Activated CD4-positive, alpha-beta memory T cell treated with anti-CD3 and anti-CD28 coated beads, Interleukin-2, amount 10 ng/mL, durations not matched to agents 7 days and 5 days (primary cell): ENCODE results near the gene CSMD2. TPM values are rescaled to one million over a fixed set of nuclear protein-coding genes. Genes with fewer than 3 reads are reported as not detected.

ENCODE experiments used
- CTCF ChIA-PET: fragments of 350-600 bp; sonication (Branson Sonifier 250); formaldehyde crosslinking; loops from one replicate; lab custom pipeline; 2021; ENCODE audit warnings: antibody characterized with exemption, inconsistent platforms; lab: Charles Lee
- POLR2A ChIA-PET: fragments of 350-600 bp; sonication (Branson Sonifier 250); formaldehyde crosslinking; loops from one replicate; lab custom pipeline; 2021; ENCODE audit warnings: antibody characterized with exemption; lab: Charles Lee
- DNase-seq: peaks from one replicate; pipeline ENCODE4 v3.0.0-alpha.2; 2020
- H3K27ac Mint-ChIP-seq: one replicate; pipeline ENCODE4 v1.8.0; 2021; ENCODE audit warnings: mild to moderate bottlenecking, mixed read lengths
- H3K27me3 Mint-ChIP-seq: one replicate; pipeline ENCODE4 v1.8.0; 2021; ENCODE audit warnings: mixed read lengths
- H3K36me3 Mint-ChIP-seq: one replicate; pipeline ENCODE4 v1.8.0; 2021; ENCODE audit warnings: low read depth, mixed read lengths
- H3K4me1 Mint-ChIP-seq: one replicate; pipeline ENCODE4 v1.8.0; 2021; ENCODE audit warnings: mixed read lengths
- H3K4me3 Mint-ChIP-seq: one replicate; pipeline ENCODE4 v1.8.0; 2021; ENCODE audit warnings: mild to moderate bottlenecking, mixed read lengths
- H3K9me3 Mint-ChIP-seq: one replicate; pipeline ENCODE4 v1.8.0; 2021; ENCODE audit warnings: mixed read lengths
- total RNA-seq, 2 experiments: library from RNA; stranded (reverse); gene quantifications; one replicate each; pipeline ENCODE4 v1.2.3, GENCODE V29; 2021

CSMD2 gene
- total RNA-seq, 2 experiments from 2014 or later: not detected

DNA sequence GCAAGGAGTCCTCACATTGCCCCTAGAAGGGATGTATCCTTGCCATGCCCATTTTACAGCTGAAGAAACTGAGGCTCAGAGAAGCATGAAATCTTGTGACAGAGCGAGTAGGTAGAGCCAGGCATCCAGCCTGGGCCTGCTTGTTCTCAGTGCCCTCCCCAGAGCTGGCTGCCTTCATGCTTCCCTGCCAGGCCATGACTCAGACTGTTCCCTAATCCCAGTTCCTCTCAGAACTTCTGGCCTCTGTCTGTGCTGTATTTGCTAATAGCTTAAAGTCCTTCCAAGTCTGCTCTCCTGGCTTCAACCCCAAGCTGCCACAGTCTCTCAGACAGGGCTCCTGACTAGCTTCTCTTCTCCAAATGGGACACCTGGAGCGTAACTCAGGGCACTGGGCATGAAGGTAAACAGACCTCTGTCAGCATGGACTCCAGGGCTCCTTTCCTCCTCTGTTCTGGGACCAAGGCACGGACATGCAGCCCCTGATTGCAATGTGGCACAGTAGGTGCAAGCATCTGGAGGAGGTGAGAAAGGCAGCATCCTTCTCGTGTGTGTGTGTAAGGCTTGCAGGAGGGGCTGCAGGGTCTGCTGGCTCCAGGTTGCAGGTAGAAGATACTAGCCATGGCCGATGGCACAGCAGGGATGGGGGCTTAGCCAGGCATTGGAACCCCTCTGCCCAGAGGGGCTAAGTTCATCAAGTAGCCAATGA is 178.5 kb downstream of the CSMD2 start:
- POLR2A ChIA-PET: no interaction called here

GRCh38 chr1:33985656-33986055 is 179.4 kb downstream of the CSMD2 start:
- DNase-seq: no peak
- no peaks in the 10 kb centered on the region for H3K4me1 Mint-ChIP-seq
- no peak overlapping the region for H3K27ac Mint-ChIP-seq
- ChIA-PET POLR2A (no interaction called here), CTCF (no interaction called here)
- peaks cover 3% of the 10 kb centered on the region for H3K27me3 Mint-ChIP-seq
- H3K4me3 Mint-ChIP-seq: no peak overlapping the region
- H3K9me3 Mint-ChIP-seq: no peaks in the 10 kb centered on the region
- H3K36me3 Mint-ChIP-seq: no peaks in the 10 kb centered on the region

More for the DNA sequence above, 178.5 kb downstream of the CSMD2 start:
- H3K4me3 Mint-ChIP-seq: no peak overlapping the region
- no peaks in the 10 kb centered on the region for H3K36me3 Mint-ChIP-seq
- H3K27ac Mint-ChIP-seq: no peak overlapping the region
- CTCF ChIA-PET: no interaction called here
- no peak for DNase-seq
- peaks cover 3% of the 10 kb centered on the region for H3K27me3 Mint-ChIP-seq
- no peaks in the 10 kb centered on the region for H3K9me3 Mint-ChIP-seq
- no peaks in the 10 kb centered on the region for H3K4me1 Mint-ChIP-seq

- no peaks in the 10 kb centered on the region for H3K9me3 Mint-ChIP-seq
- POLR2A ChIA-PET: no interaction called here
- H3K4me3 Mint-ChIP-seq: no peak overlapping the region
- H3K27ac Mint-ChIP-seq: no peak overlapping the region
- no peaks in the 10 kb centered on the region for H3K4me1 Mint-ChIP-seq
- H3K36me3 Mint-ChIP-seq: no peaks in the 10 kb centered on the region
- CTCF ChIA-PET: no interaction called here
- H3K27me3 Mint-ChIP-seq: peaks cover 3% of the 10 kb centered on the region
- no peak for DNase-seq
Measured at GRCh38 chr1:33984906-33985565, 180.0 kb downstream of the CSMD2 start.

DNA sequence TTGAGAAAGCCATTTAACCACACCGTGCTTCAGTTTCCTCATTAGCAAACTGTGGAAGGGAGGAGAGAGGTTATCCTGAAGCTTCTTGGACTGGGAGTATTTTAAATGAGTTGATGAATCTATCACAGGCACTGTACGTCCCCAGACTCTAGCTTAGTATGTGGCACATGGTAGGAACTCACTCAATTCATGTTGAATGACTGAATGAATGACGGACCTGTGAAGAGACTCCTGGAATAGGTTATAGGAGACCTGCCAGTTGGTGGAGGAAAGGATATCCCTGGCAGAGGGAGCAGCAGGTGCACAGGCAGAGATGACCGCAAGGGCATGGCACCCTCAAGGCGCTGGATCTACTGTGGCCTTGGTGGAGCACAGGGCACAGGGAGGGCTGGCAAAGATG is 182.6 kb downstream of the CSMD2 start:
- Mint-ChIP-seq H3K36me3 (no peaks in the 10 kb centered on the region), H3K9me3 (no peaks in the 10 kb centered on the region), H3K27me3 (no peaks in the 10 kb centered on the region), H3K4me1 (no peaks in the 10 kb centered on the region), H3K4me3 (no peak overlapping the region), H3K27ac (no peak overlapping the region)
- ChIA-PET CTCF (no interaction called here), POLR2A (no interaction called here)
- no peak for DNase-seq

DNA sequence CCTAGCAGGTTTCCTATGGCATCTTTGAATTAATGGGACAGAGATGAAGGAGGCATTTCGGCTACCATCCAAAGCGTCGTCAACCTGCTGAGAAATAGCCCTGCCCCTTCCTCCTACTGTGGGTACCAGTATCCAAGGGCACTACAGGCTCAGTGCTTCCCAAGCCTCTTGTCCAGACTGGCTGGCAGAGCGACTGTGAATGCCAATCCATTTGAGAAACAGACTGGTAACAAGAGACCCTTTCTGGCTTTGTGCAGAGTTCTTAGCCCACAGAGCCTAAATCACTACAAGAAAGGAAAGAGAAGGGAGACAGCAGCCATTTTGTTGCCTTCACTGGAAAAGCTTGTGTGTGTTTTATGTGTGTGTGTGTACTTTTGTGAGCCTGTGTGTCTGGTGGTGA is 185.7 kb downstream of the CSMD2 start:
- Mint-ChIP-seq H3K27ac (no peak overlapping the region), H3K27me3 (no peaks in the 10 kb centered on the region), H3K4me3 (no peak overlapping the region), H3K36me3 (no peaks in the 10 kb centered on the region), H3K4me1 (no peaks in the 10 kb centered on the region), H3K9me3 (no peaks in the 10 kb centered on the region)
- CTCF ChIA-PET: no interaction called here
- POLR2A ChIA-PET: no interaction called here
- no peak for DNase-seq

DNA sequence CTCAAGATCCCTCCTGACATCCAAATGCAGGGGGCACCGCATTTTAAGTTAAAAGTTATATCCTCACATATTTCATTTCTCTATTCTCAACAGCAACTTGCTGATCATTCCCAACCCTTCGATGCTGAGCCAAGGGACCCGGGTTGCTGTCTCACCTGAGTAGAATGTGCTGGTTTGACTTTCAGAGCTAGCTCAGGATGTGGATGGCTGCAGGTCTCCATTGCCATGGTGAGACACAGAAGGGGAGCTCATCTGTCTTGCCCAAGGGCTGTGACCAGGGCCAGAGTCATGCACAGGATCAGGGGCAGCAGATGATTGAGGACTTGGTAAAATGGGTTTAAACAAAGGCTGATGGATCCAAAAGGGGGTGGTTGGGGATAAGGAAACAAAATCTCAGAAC is 189.1 kb downstream of the CSMD2 start:
- ChIA-PET POLR2A (no interaction called here), CTCF (no interaction called here)
- no peaks in the 10 kb centered on the region for H3K27me3 Mint-ChIP-seq
- no peaks in the 10 kb centered on the region for H3K4me1 Mint-ChIP-seq
- H3K36me3 Mint-ChIP-seq: no peaks in the 10 kb centered on the region
- no peak overlapping the region for H3K4me3 Mint-ChIP-seq
- no peak for DNase-seq
- H3K27ac Mint-ChIP-seq: no peak overlapping the region
- H3K9me3 Mint-ChIP-seq: no peaks in the 10 kb centered on the region

GRCh38 chr1:33973799-33974545 is 191.1 kb downstream of the CSMD2 start:
- Mint-ChIP-seq H3K9me3 (no peaks in the 10 kb centered on the region), H3K27ac (no peak overlapping the region), H3K4me3 (no peak overlapping the region), H3K27me3 (no peaks in the 10 kb centered on the region), H3K4me1 (no peaks in the 10 kb centered on the region), H3K36me3 (no peaks in the 10 kb centered on the region)
- CTCF ChIA-PET: no interaction called here
- no peak for DNase-seq
- POLR2A ChIA-PET: no interaction called here

- no peak for DNase-seq
- Mint-ChIP-seq H3K36me3 (no peaks in the 10 kb centered on the region), H3K9me3 (no peaks in the 10 kb centered on the region), H3K4me1 (no peaks in the 10 kb centered on the region), H3K27ac (no peak overlapping the region), H3K4me3 (no peak overlapping the region), H3K27me3 (no peaks in the 10 kb centered on the region)
- POLR2A ChIA-PET: no interaction called here
- CTCF ChIA-PET: no interaction called here
Measured at GRCh38 chr1:33972676-33973395, 192.2 kb downstream of the CSMD2 start.

- DNase-seq: no peak
- ChIA-PET CTCF (no interaction called here), POLR2A (no interaction called here)
- Mint-ChIP-seq H3K27me3 (no peaks in the 10 kb centered on the region), H3K9me3 (no peaks in the 10 kb centered on the region), H3K4me3 (no peak overlapping the region), H3K36me3 (no peaks in the 10 kb centered on the region), H3K27ac (no peak overlapping the region), H3K4me1 (no peaks in the 10 kb centered on the region)
Measured at GRCh38 chr1:33971913-33972312, 193.1 kb downstream of the CSMD2 start.

- no peak overlapping the region for H3K4me3 Mint-ChIP-seq
- H3K27me3 Mint-ChIP-seq: no peaks in the 10 kb centered on the region
- DNase-seq: no peak
- CTCF ChIA-PET: no interaction called here
- POLR2A ChIA-PET: no interaction called here
- no peaks in the 10 kb centered on the region for H3K4me1 Mint-ChIP-seq
- H3K9me3 Mint-ChIP-seq: no peaks in the 10 kb centered on the region
- no peaks in the 10 kb centered on the region for H3K36me3 Mint-ChIP-seq
- no peak overlapping the region for H3K27ac Mint-ChIP-seq
Measured at GRCh38 chr1:33971018-33971710, 193.9 kb downstream of the CSMD2 start.

DNA sequence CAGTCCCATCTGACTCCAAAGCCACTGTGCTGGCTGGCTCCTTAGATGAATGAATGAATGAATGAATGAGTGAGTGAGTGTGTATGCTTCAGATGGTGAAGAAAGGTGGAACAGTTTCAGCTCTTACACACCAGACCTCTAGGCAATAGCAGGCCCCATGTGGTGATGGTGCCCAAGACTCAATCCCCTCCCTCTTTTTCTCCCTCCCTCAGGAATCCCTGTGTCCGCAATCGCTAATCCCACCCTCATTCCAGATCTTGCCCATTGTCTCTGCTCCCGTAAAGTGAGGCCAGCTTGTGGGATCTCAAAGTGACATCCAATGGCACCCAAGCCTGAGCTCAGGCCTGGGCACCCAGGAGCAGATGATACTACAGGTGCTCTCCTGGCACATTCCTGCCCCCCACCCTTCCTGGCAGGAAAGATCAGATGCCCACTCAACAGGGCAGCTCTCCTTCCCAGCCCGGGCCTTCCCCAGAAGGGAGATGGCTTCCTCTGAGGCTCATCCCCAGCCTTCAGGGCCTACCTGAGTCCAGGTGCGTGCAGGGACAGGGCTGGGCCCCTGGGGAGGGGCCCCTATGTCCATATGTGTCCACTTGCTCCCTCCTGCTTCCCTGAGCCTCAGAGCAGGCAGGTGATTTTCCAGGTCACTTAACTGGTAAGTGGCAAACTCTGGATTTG is 194.7 kb downstream of the CSMD2 start:
- no peak overlapping the region for H3K27ac Mint-ChIP-seq
- H3K9me3 Mint-ChIP-seq: no peaks in the 10 kb centered on the region
- no peaks in the 10 kb centered on the region for H3K4me1 Mint-ChIP-seq
- no peaks in the 10 kb centered on the region for H3K27me3 Mint-ChIP-seq
- H3K36me3 Mint-ChIP-seq: no peaks in the 10 kb centered on the region
- POLR2A ChIA-PET: no interaction called here
- CTCF ChIA-PET: no interaction called here
- no peak for DNase-seq
- no peak overlapping the region for H3K4me3 Mint-ChIP-seq

GRCh38 chr1:33966346-33967141 is 198.5 kb downstream of the CSMD2 start:
- POLR2A ChIA-PET: no interaction called here
- no peaks in the 10 kb centered on the region for H3K4me1 Mint-ChIP-seq

More at GRCh38 chr1:33966346-33967141, 198.5 kb downstream of the CSMD2 start:
- Mint-ChIP-seq H3K9me3 (no peaks in the 10 kb centered on the region), H3K36me3 (no peaks in the 10 kb centered on the region), H3K27me3 (no peaks in the 10 kb centered on the region), H3K4me3 (no peak overlapping the region), H3K27ac (no peak overlapping the region)
- CTCF ChIA-PET: no interaction called here
- DNase-seq: no peak
